GM06990 (cell line): Measurements from ENCODE around the gene WDR86.

ENCODE experiments used
- DNase-seq: peaks from one replicate; pipeline ENCODE4 v3.0.0-alpha.2; 2011; ENCODE audit not compliant: insufficient read length; ENCODE audit errors: extremely low read depth
- H3K27me3 ChIP-seq: replicated peaks from 2 replicates; pipeline ENCODE4 v1.6.0; 2011; ENCODE audit warnings: low read length; ENCODE audit not compliant: control insufficient read depth, insufficient read depth
- H3K36me3 ChIP-seq: 2 replicates; pipeline ENCODE4 v1.5.1; 2011; ENCODE audit warnings: low read length; ENCODE audit not compliant: control insufficient read depth, insufficient read depth
- H3K4me3 ChIP-seq: replicated peaks from 2 replicates; pipeline ENCODE4 v1.5.1; 2011; ENCODE audit warnings: low read depth, mild to moderate bottlenecking, control low read depth, low read length
- CTCF ChIP-seq: IDR thresholded peaks from 2 replicates; pipeline ENCODE4 v1.5.1; 2011; ENCODE audit warnings: low read length, control low read depth, mild to moderate bottlenecking, inconsistent platforms; ENCODE audit not compliant: insufficient read depth, poor library complexity, severe bottlenecking

WDR86 gene

GRCh38 chr7:151454932-151455530 is 45.2 kb upstream of the WDR86 start:
- no peak for TF ChIP-seq CTCF
- no peaks in the 10 kb centered on the region; the same call in 1 of the 2 replicates for H3K27me3 ChIP-seq

GRCh38 chr7:151454305-151454704 is 44.5 kb upstream of the WDR86 start:
- Histone ChIP-seq H3K4me3 (no peak overlapping the region), H3K36me3 (no peaks in the 10 kb centered on the region), H3K27me3 (no peaks in the 10 kb centered on the region; the same call in 1 of the 2 replicates)
- no peak for DNase-seq
- no peak for TF ChIP-seq CTCF

More at GRCh38 chr7:151454932-151455530, 45.2 kb upstream of the WDR86 start:
- H3K4me3 ChIP-seq: no peak overlapping the region
- no peak for DNase-seq
- no peaks in the 10 kb centered on the region for H3K36me3 ChIP-seq

- H3K36me3 ChIP-seq: no peaks in the 10 kb centered on the region
- DNase-seq: no peak
- no peaks in the 10 kb centered on the region; the same call in 1 of the 2 replicates for H3K27me3 ChIP-seq
- TF ChIP-seq CTCF: no peak
- H3K4me3 ChIP-seq: no peak overlapping the region
These were observed 43.5 kb upstream of the WDR86 start for GRCh38 chr7:151453326-151453791.

- no peaks in the 10 kb centered on the region; the same call in 1 of the 2 replicates for H3K27me3 ChIP-seq
- H3K4me3 ChIP-seq: no peak overlapping the region
- DNase-seq: no peak
- no peaks in the 10 kb centered on the region for H3K36me3 ChIP-seq
- no peak for TF ChIP-seq CTCF
These were observed 43.0 kb upstream of the WDR86 start for GRCh38 chr7:151452680-151453325.

- TF ChIP-seq CTCF: no peak
- no peak for DNase-seq
- H3K36me3 ChIP-seq: no peaks in the 10 kb centered on the region
- H3K27me3 ChIP-seq: no peaks in the 10 kb centered on the region; the same call in 1 of the 2 replicates
- H3K4me3 ChIP-seq: no peak overlapping the region
These were observed 42.1 kb upstream of the WDR86 start for GRCh38 chr7:151451626-151452571.
